HCEC 1CT (cell line): Measurements from ENCODE around the gene LRRTM4.
"Not testable (repeated sequence)": the region's sequence is repeated elsewhere in the genome, so short reads cannot be mapped to it uniquely, and the experiment has no call there.

Source experiments
- DNase-seq: peaks from one replicate; pipeline ENCODE4 v3.0.0-alpha.2; 2017

LRRTM4 gene

GRCh38 chr2:77155511-77155910, 366.7 kb downstream of the LRRTM4 start:
- no peak for DNase-seq

- DNase-seq = no peak
These were observed 372.6 kb downstream of the LRRTM4 start for GRCh38 chr2:77149565-77149964.

- no peak for DNase-seq
These were observed 375.0 kb downstream of the LRRTM4 start for GRCh38 chr2:77147153-77147552.

- DNase-seq = no peak
These were observed 377.4 kb downstream of the LRRTM4 start for GRCh38 chr2:77144772-77145171.

- no peak for DNase-seq
These were observed 380.0 kb downstream of the LRRTM4 start for GRCh38 chr2:77142141-77142540.

- not testable (repeated sequence) for DNase-seq
These were observed 393.7 kb downstream of the LRRTM4 start for GRCh38 chr2:77128479-77128878.

GRCh38 chr2:77127345-77127744, 394.8 kb downstream of the LRRTM4 start:
- no peak for DNase-seq

- DNase-seq = no peak
These were observed 400.7 kb downstream of the LRRTM4 start for GRCh38 chr2:77121518-77121917.

- no peak for DNase-seq
These were observed 402.8 kb downstream of the LRRTM4 start for GRCh38 chr2:77119333-77119732.

- no peak for DNase-seq
These were observed 413.3 kb downstream of the LRRTM4 start for GRCh38 chr2:77108915-77109314.

- no peak for DNase-seq
These were observed 417.2 kb downstream of the LRRTM4 start for GRCh38 chr2:77105008-77105407.

GRCh38 chr2:77104554-77104953, 417.6 kb downstream of the LRRTM4 start:
- no peak for DNase-seq

GRCh38 chr2:77102927-77103326, 419.2 kb downstream of the LRRTM4 start:
- no peak for DNase-seq

- no peak for DNase-seq
These were observed 420.3 kb downstream of the LRRTM4 start for GRCh38 chr2:77101796-77102452.

- DNase-seq = no peak
These were observed 422.2 kb downstream of the LRRTM4 start for GRCh38 chr2:77099961-77100360.

- not testable (repeated sequence) for DNase-seq
These were observed 426.7 kb downstream of the LRRTM4 start for GRCh38 chr2:77095525-77095924.

- no peak for DNase-seq
These were observed 427.1 kb downstream of the LRRTM4 start for GRCh38 chr2:77095096-77095495.

- DNase-seq = not testable (repeated sequence)
These were observed 433.8 kb downstream of the LRRTM4 start for GRCh38 chr2:77088424-77088823.

GRCh38 chr2:77087987-77088414, 434.2 kb downstream of the LRRTM4 start:
- no peak for DNase-seq

- DNase-seq = no peak
These were observed 435.7 kb downstream of the LRRTM4 start for GRCh38 chr2:77086478-77086877.

GRCh38 chr2:77086051-77086450, 436.1 kb downstream of the LRRTM4 start:
- DNase-seq = no peak

GRCh38 chr2:77085561-77085960, 436.6 kb downstream of the LRRTM4 start:
- DNase-seq = no peak

- DNase-seq = no peak
These were observed 440.6 kb downstream of the LRRTM4 start for GRCh38 chr2:77081597-77081996.

GRCh38 chr2:77064324-77064723, 457.9 kb downstream of the LRRTM4 start:
- no peak for DNase-seq

GRCh38 chr2:77054938-77055337, 467.2 kb downstream of the LRRTM4 start:
- DNase-seq = no peak
